Loucy (cell line): Measurements from ENCODE around the gene SLC22A15.

Experiments
- H2AFZ ChIP-seq: fragments of 200-600 bp; sonication (generic); 2 replicates; pipeline ENCODE4 v1.6.0; 2016; ENCODE audit warnings: antibody characterized with exemption, mild to moderate bottlenecking, low read length, moderate library complexity
- H3F3A ChIP-seq: fragments of 200-600 bp; 2 replicates; pipeline ENCODE4 v1.6.0; 2016; ENCODE audit warnings: antibody characterized with exemption, low read depth, mild to moderate bottlenecking
- H3K27me3 ChIP-seq: fragments of 200-600 bp; sonication (generic); 2 replicates; pipeline ENCODE4 v1.6.1; 2014; ENCODE audit warnings: low read length, mild to moderate bottlenecking; ENCODE audit not compliant: insufficient read depth, poor library complexity, severe bottlenecking
- H3K36me3 ChIP-seq: fragments of 200-600 bp; sonication (generic); 2 replicates; pipeline ENCODE4 v1.6.1; 2016; ENCODE audit warnings: low read length; ENCODE audit not compliant: insufficient read depth
- H3K4me1 ChIP-seq: fragments of 200-600 bp; sonication (generic); 2 replicates; pipeline ENCODE4 v1.5.1; 2014; ENCODE audit warnings: low read length, mild to moderate bottlenecking; ENCODE audit not compliant: insufficient read depth, poor library complexity, severe bottlenecking
- H3K4me2 ChIP-seq: fragments of 200-600 bp; sonication (generic); 2 replicates; pipeline ENCODE4 v1.6.0; 2014; ENCODE audit warnings: antibody characterized with exemption, low read length, low read depth, mild to moderate bottlenecking; ENCODE audit not compliant: poor library complexity, severe bottlenecking
- H3K4me3 ChIP-seq: fragments of 200-600 bp; sonication (generic); 2 replicates; pipeline ENCODE4 v1.5.1; 2014; ENCODE audit warnings: low read length, mild to moderate bottlenecking, mixed read lengths; ENCODE audit not compliant: poor library complexity, severe bottlenecking
- H3K79me2 ChIP-seq: fragments of 200-600 bp; sonication (generic); 2 replicates; pipeline ENCODE4 v1.6.1; 2014; ENCODE audit warnings: low read length; ENCODE audit not compliant: insufficient read depth
- H3K9ac ChIP-seq: fragments of 200-600 bp; sonication (generic); 2 replicates; pipeline ENCODE4 v1.6.0; 2014; ENCODE audit warnings: mild to moderate bottlenecking, low read depth, low read length, moderate library complexity; ENCODE audit not compliant: poor library complexity, severe bottlenecking
- H3K9me2 ChIP-seq: fragments of 200-600 bp; sonication (generic); replicated peaks from 2 replicates; pipeline ENCODE4 v1.6.1; 2016; ENCODE audit warnings: low read depth, low read length, mixed read lengths
- H3K9me3 ChIP-seq: fragments of 200-600 bp; sonication (generic); 2 replicates; pipeline ENCODE4 v1.6.1; 2014; ENCODE audit warnings: mild to moderate bottlenecking, antibody characterized with exemption, low read length, low read depth; ENCODE audit not compliant: insufficient read depth
- H4K20me1 ChIP-seq: fragments of 200-600 bp; sonication (generic); 2 replicates; pipeline ENCODE4 v1.6.0; 2014; ENCODE audit warnings: antibody characterized with exemption, low read length, mild to moderate bottlenecking; ENCODE audit not compliant: insufficient read depth, poor library complexity, severe bottlenecking
- CTCF ChIP-seq: fragments of 200-600 bp; sonication (generic); conservative IDR thresholded peaks from 2 replicates; pipeline ENCODE4 v1.5.1; 2014; ENCODE audit warnings: mild to moderate bottlenecking, antibody characterized with exemption, low read length
- EZH2phosphoT487 ChIP-seq: fragments of 200-600 bp; IDR thresholded peaks from 2 replicates; pipeline ENCODE4 v1.6.1; 2018; ENCODE audit warnings: antibody characterized with exemption, mild to moderate bottlenecking, moderate library complexity, borderline replicate concordance

SLC22A15 gene

GRCh38 chr1:115976921-115977498 lies 697 bp downstream of the SLC22A15 start:
- Histone ChIP-seq H2AFZ (no peak overlapping the region), H3K27me3 (no peaks in the 10 kb centered on the region), H3K36me3 (no peaks in the 10 kb centered on the region), H3K4me3 (no peak overlapping the region), H3F3A (no peaks in the 10 kb centered on the region), H3K9me3 (no peaks in the 10 kb centered on the region), H3K4me2 (no peak overlapping the region), H3K4me1 (peaks cover 8% of the 10 kb centered on the region), H3K79me2 (no peaks in the 10 kb centered on the region), H4K20me1 (no peaks in the 10 kb centered on the region), H3K9me2 (no peaks in the 10 kb centered on the region), H3K9ac (no peak overlapping the region)
- TF ChIP-seq CTCF (no peak), EZH2phosphoT487 (no peak)

GRCh38 chr1:115977499-115978258 lies 1.4 kb downstream of the SLC22A15 start:
- no peak overlapping the region for H2AFZ ChIP-seq

GRCh38 chr1:115978292-115978941 lies 2.1 kb downstream of the SLC22A15 start:
- no peaks in the 10 kb centered on the region for H3K9me3 ChIP-seq
- H3K36me3 ChIP-seq, result no peaks in the 10 kb centered on the region
- H3K9me2 ChIP-seq, result no peaks in the 10 kb centered on the region
- no peak overlapping the region for H3K4me3 ChIP-seq
- no peaks in the 10 kb centered on the region for H3K79me2 ChIP-seq
- no peak overlapping the region for H3K4me2 ChIP-seq
- no peaks in the 10 kb centered on the region for H3F3A ChIP-seq
- peaks cover 8% of the 10 kb centered on the region for H3K4me1 ChIP-seq
- no peak for TF ChIP-seq EZH2phosphoT487
- no peak for TF ChIP-seq CTCF
- no peak overlapping the region for H2AFZ ChIP-seq
- no peak overlapping the region for H3K9ac ChIP-seq
- no peaks in the 10 kb centered on the region for H3K27me3 ChIP-seq
- H4K20me1 ChIP-seq, result no peaks in the 10 kb centered on the region

More at GRCh38 chr1:115977499-115978258, 1.4 kb downstream of the SLC22A15 start:
- no peaks in the 10 kb centered on the region for H3F3A ChIP-seq
- TF ChIP-seq CTCF (no peak), EZH2phosphoT487 (no peak)
- no peaks in the 10 kb centered on the region for H3K79me2 ChIP-seq
- H3K4me1 ChIP-seq, result peaks cover 8% of the 10 kb centered on the region
- H3K4me2 ChIP-seq, result no peak overlapping the region
- H4K20me1 ChIP-seq, result no peaks in the 10 kb centered on the region
- H3K9me2 ChIP-seq, result no peaks in the 10 kb centered on the region
- no peaks in the 10 kb centered on the region for H3K36me3 ChIP-seq
- no peak overlapping the region for H3K4me3 ChIP-seq
- H3K9ac ChIP-seq, result no peak overlapping the region
- no peaks in the 10 kb centered on the region for H3K27me3 ChIP-seq
- no peaks in the 10 kb centered on the region for H3K9me3 ChIP-seq
